ENCODE measurements around the gene HAVCR1. TPM values are rescaled to one million over a fixed set of nuclear protein-coding genes. Genes with fewer than 3 reads are reported as not detected.
"Not testable (repeated sequence)": the region's sequence is repeated elsewhere in the genome, so short reads cannot be mapped to it uniquely, and the experiment has no call there.

HAVCR1 gene
- total and polyA plus RNA-seq, 3 donors from 2014 or later, result 1.1 to 3.1 (median 1.7) TPM

GRCh38 chr5:157063776-157064430, 5.0 kb upstream of the HAVCR1 start:
- WGBS, 2 donors, result 89 to 92% methylated on average over 4 of the region's 4 CpGs
- Histone ChIP-seq H3K9me3 (no peaks in the 10 kb centered on the region), H3K36me3 (ENCODE audit: low read depth, missing control alignments) (no peaks in the 10 kb centered on the region), H3K27me3 (no peaks in the 10 kb centered on the region), H3K27ac (no peak overlapping the region), H3K4me3 (no peak overlapping the region), H3K4me1 (no peaks in the 10 kb centered on the region)
- DNase-seq, result no peak
- intact Hi-C loops (cut with DNase I; ENCODE audit: low total_unique reads), result no loop called here
- no peak for TF ChIP-seq CTCF (IDR thresholded peaks at IDR 0.05)
- TF ChIP-seq POLR2A (IDR thresholded peaks at IDR 0.05), result no peak

GRCh38 chr5:157059891-157060290, 975 bp upstream of the HAVCR1 start:
- no peak for DNase-seq
- 94 to 100% methylated on average over 3 of the region's 3 CpGs for WGBS, 2 donors
- intact Hi-C loops (cut with DNase I; ENCODE audit: low total_unique reads), result no loop called here

GRCh38 chr5:157057459-157058370, 1.2 kb downstream of the HAVCR1 start:
- H3K27me3 ChIP-seq, result no peaks in the 10 kb centered on the region
- WGBS, 2 donors, result 76 to 82% methylated on average over 10 of the region's 11 CpGs
- intact Hi-C loops (cut with DNase I; ENCODE audit: low total_unique reads), result no loop called here
- H3K27ac ChIP-seq, result no peak overlapping the region
- DNase-seq, result no peak
- H3K36me3 ChIP-seq (ENCODE audit: low read depth, missing control alignments), result no peaks in the 10 kb centered on the region
- no peaks in the 10 kb centered on the region for H3K4me1 ChIP-seq
- no peak for TF ChIP-seq POLR2A (IDR thresholded peaks at IDR 0.05)
- H3K4me3 ChIP-seq, result no peak overlapping the region
- no peaks in the 10 kb centered on the region for H3K9me3 ChIP-seq

More at GRCh38 chr5:157059891-157060290, 975 bp upstream of the HAVCR1 start:
- Histone ChIP-seq H3K4me3 (no peak overlapping the region), H3K36me3 (ENCODE audit: low read depth, missing control alignments) (no peaks in the 10 kb centered on the region), H3K9me3 (no peaks in the 10 kb centered on the region), H3K27me3 (no peaks in the 10 kb centered on the region), H3K4me1 (no peaks in the 10 kb centered on the region), H3K27ac (no peak overlapping the region)
- TF ChIP-seq CTCF (IDR thresholded peaks at IDR 0.05) (no peak), POLR2A (IDR thresholded peaks at IDR 0.05) (no peak)

- H3K36me3 ChIP-seq (ENCODE audit: low read depth, missing control alignments); DNase-seq; H3K9me3 ChIP-seq; intact Hi-C loops (cut with DNase I; ENCODE audit: low total_unique reads); H3K27ac ChIP-seq; H3K27me3 ChIP-seq; H3K4me3 ChIP-seq; H3K4me1 ChIP-seq: not testable (repeated sequence)
- WGBS, 2 donors, result 88 to 90% methylated on average over 6 of the region's 6 CpGs
These were observed 2.1 kb downstream of the HAVCR1 start for GRCh38 chr5:157056848-157057247.

GRCh38 chr5:157051604-157052245, 7.2 kb downstream of the HAVCR1 start:
- Histone ChIP-seq H3K9me3 (no peaks in the 10 kb centered on the region), H3K27me3 (no peaks in the 10 kb centered on the region), H3K4me1 (no peaks in the 10 kb centered on the region), H3K27ac (no peak overlapping the region), H3K36me3 (ENCODE audit: low read depth, missing control alignments) (no peaks in the 10 kb centered on the region), H3K4me3 (no peak overlapping the region)
- no peak for TF ChIP-seq CTCF (IDR thresholded peaks at IDR 0.05)
- TF ChIP-seq POLR2A (IDR thresholded peaks at IDR 0.05), result no peak
- no peak for DNase-seq
- WGBS, 2 donors, result 69 to 75% methylated on average over 7 of the region's 7 CpGs
- intact Hi-C loops (cut with DNase I; ENCODE audit: low total_unique reads), result no loop called here
